NCI-H1436 (cell line): Measurements from ENCODE around the gene CPNE9.
A peak's percentile ranks its signal among the peaks of the same experiment; 100 is the strongest.

Experiments used
- DNase-seq: peaks from one replicate; lab custom pipeline; 2025; lab: John Stamatoyannopoulos, UW

The CPNE9 gene

DNA sequence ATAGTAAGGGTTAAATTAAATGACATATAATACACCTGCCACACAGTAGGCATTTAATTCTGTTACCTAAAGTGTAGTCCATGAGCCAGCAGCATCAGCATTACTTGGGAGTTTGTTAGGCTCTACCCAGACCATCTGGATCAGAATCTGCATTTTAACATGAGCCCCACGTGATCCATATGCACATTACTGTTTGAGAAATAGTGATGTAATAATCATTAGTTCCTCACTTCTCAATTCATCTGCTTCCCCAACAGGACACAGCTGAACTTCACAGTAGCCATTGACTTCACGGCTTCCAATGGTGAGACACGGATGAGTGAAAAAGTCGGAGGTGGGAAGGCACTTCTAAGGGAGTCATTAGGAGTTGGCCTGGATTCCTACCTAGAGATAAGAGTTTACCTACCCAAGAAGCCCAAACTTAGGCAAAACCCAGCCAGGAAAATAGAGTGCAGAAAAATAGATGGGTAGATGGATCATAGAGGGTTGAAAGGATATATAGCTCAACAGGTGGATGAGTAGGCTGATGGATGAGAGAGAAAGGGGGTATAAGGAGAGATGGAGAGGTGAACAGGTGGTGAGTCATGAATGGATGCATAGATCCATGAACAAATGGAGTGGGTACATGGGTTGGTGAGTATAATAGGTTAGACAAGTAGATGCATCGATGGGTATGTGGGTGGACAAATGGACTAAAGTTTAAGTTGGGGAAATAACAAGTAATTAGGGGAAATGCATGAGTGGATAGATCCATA, 13.3 kb downstream of the CPNE9 start:
- no peak for DNase-seq

DNA sequence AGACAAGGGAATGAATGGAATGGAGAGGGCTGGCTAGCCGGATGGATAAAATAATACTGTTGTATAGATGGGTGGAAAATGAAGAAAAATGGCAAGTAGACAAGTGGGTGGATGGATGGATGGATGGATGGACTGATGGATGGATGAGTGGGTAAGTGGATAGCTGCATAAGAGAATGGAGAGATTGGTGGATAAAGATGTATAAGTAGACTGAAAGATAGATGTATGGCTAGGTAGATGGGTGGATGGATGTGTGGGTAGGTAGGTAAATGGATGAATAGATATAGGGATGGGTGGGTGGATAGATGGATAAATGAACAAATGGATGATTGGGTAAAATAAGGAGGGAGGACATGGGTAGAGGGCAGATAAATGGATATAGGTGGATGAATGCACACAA, 13.9 kb downstream of the CPNE9 start:
- DNase-seq: no peak

DNA sequence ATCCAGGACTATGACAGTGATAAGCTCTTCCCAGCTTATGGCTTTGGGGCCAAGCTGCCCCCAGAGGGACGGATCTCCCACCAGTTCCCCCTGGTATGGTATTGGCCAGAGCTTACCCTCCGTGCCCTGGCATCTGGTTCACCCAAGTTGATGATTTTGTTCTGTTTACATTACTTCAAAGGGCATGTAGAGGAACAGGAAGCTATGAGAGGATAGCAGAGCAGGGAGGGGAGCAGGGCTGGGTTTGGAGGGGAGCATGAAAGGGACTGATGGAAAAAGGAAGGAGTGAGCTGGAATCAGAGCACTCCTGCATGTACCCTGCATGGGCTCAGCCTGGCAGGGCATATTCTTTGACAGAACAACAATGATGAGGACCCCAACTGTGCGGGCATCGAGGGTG, 14.5 kb downstream of the CPNE9 start:
- no peak for DNase-seq

GRCh38 chr3:9721015-9721699, 17.5 kb downstream of the CPNE9 start:
- no peak for DNase-seq

GRCh38 chr3:9721700-9722060, 18.0 kb downstream of the CPNE9 start:
- no peak for DNase-seq

DNA sequence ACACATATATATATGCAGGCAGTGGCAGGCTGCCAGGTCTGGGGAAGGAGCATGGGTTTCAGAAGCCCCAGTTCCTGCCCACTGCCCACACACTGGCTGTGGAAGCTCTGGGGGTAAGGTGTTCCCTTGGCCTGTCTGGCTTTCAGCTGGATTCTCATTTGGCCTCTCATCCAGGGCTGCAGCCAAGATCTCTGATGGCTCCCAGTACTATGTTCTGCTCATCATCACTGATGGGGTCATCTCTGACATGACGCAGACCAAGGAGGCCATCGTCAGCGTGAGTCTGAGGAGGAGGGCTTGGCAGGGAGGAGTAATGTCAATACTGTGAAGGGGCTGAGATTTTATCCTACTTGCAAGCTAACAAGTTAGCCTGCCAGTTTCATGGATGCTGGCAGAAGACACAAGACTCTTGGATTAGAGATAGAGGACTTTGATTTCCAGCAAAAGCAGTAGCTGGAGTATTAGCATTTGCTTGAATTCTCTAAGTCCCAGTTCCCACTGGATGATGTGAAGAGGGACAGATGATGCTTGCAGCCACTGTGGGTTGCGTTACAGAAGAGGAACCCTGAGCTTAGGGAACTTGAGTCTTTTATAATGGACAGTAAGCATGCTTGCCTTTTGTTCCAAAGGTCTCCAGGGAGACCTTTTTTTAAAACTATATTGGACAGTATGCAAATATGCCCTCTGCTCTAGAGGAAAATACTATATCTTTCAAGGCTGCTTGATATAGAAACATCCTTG, 22.3 kb downstream of the CPNE9 start:
- DNase-seq: no peak

GRCh38 chr3:9727041-9727595, 23.5 kb downstream of the CPNE9 start:
- no peak for DNase-seq

DNA sequence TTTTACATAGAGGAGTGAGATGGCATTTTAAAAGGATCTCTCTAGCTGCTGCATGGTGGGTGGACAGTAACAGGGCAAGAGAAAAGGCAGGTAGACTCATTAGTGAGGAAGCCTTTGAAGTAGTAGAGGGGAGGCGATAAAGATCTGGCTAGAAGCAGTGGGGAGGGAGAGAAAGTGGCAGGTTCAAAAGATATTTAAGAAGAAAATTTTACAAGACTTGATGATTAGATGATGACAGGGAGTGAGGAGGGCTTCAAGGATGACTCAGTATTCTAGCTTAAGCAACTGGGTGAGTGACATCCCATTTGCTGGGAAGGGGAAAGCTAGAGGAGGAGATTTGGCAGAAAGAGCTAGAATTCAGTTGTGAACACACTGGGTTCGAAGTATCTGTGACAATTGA, 24.1 kb downstream of the CPNE9 start:
- no peak for DNase-seq

DNA sequence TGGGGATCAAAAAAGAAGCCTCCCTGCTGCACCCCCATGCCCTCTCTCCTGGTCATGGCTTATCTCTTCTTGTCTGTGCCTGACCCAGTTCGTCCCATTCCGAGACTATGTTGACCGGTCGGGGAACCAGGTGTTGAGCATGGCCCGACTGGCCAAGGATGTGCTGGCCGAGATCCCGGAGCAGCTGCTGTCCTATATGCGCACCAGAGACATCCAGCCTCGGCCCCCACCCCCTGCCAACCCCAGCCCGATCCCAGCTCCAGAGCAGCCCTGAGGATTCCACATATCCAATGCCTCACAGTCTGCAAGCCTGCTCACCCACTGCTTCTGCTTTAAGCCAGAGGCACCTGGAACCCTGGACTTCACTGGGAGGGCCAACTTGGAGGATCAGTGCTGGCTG, 25.8 kb downstream of the CPNE9 start:
- DNase-seq: no peak

DNA sequence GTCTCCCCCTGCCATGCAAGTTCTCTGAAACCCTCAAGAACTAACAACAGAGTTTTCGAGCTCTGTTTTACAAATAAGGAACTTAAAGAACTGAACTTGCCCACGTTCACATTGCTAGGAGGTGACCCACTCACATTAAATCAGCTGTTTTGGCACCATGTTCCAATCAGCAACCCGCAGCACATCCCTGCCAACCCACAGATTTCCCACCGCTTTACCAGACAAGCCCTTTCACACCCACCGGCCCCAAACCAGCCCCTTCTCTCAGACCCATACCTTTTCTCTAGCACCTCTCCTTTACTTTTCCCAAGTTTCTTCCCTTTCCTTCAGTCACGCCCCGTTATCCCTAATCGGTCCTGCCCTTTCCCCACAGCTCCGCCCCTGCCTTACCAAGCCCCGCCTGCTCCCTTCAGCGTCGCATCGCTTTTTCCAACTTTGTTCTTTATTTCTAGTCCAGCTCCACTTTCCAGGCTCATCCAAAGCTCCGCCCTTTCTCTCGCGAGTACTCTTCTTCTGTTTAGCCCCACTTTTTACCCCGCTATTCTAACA, 27.1 kb downstream of the CPNE9 start:
- DNase-seq: no peak

- DNase-seq: peak; percentile 91
Observed at GRCh38 chr3:9731206-9732079, 27.8 kb downstream of the CPNE9 start, which contains the start of gene BRPF1. BRPF1 (plus strand) TSS chr3:9731735; CDS start chr3:9734141, 2,406 bp downstream.

GRCh38 chr3:9732080-9732739, 28.6 kb downstream of the CPNE9 start:
- no peak for DNase-seq

- DNase-seq: no peak
Observed at GRCh38 chr3:9732740-9733115, 29.1 kb downstream of the CPNE9 start.

DNA sequence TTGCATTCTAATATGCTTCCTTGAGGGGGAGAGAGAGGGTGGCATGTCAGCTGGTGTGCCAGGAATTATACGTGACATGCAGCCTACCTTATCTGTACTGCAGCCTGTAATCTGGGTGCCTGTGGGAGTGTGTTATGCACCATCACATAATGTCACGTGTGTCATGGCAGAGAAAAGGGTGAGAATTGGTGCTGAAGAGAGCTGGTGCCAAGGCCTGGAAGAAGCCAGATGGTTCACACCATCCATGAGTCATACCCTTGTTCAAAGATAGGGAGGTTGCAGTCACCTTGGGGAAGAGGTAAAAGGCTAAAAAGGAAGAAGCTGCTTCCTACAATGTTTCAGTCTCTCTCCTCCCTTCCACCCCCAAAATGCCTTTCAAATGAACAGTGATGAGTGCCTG, 33.2 kb downstream of the CPNE9 start:
- no peak for DNase-seq

GRCh38 chr3:9739181-9739580, 35.5 kb downstream of the CPNE9 start:
- no peak for DNase-seq

DNA sequence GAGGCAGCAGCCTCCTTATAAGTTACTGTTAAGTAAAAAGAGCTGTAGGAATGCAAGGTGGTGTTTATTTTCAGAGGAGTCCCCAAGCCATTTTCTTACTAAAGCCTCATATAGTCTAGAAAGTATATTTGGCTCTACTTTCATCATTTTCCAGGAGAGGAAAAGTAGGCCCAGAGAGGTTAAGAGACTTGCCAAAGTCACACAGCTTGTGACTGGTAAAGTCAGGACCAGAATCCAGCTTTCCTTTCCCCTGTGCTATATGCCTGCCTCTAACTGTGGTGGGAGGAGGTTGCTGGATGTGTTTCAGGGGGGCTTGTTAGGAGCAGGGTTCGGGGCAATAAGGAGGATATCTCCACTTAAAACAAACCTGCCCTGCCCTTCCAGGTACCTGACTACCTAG, 38.9 kb downstream of the CPNE9 start:
- DNase-seq: no peak

DNA sequence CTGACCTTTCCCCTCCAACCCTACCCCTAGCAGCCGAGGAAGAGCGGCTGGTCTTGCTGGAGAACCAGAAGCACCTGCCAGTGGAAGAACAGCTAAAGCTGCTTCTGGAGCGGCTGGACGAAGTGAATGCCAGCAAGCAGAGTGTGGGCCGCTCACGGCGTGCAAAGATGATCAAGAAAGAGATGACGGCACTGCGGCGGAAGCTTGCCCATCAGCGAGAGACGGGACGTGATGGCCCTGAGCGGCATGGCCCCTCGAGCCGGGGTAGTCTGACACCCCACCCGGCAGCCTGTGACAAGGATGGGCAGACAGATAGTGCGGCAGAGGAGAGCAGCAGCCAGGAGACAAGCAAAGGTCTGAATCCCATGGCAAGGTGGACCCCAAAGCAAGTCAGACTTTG, 39.9 kb downstream of the CPNE9 start:
- no peak for DNase-seq

GRCh38 chr3:9744162-9744561, 40.5 kb downstream of the CPNE9 start:
- DNase-seq: no peak

DNA sequence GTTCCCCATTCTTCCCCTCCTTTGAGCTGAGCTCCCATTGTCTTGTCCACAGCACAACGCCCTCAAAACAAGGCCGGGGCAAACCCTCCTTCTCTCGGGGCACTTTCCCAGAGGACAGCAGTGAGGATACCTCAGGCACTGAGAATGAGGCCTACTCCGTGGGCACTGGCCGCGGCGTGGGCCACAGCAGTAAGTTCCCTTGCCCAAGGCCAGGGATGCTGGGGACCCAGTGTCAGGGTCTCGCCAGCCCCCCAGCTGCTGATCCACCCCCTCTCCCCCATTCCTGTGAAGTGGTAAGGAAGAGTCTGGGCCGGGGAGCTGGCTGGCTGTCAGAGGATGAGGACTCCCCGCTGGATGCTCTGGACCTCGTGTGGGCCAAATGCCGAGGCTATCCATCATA, 41.9 kb downstream of the CPNE9 start:
- no peak for DNase-seq

DNA sequence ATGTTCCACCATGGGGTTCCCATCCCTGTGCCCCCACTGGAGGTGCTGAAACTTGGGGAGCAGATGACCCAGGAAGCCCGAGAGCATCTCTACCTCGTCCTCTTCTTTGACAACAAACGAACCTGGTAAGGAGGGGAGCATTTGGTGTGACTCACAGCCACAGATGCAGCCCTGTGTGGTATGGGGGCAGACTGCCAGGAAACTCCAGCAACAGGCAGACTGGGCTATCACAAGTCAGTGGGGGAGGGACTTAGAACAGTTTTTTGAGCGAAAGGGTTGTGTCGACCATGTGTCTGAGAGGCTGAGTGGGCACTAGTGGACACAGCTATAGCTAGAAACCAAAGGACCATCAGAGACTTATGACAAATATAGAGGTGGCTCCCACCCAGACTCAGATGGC, 42.7 kb downstream of the CPNE9 start:
- DNase-seq: no peak

GRCh38 chr3:9747267-9747666, 43.6 kb downstream of the CPNE9 start:
- DNase-seq: no peak
